T-helper 2 cell (primary cell): ENCODE results near the gene ZBTB46.
"Not testable (repeated sequence)": the region's sequence is repeated elsewhere in the genome, so short reads cannot be mapped to it uniquely, and the experiment has no call there.

ENCODE experiments used
- DNase-seq, 5 experiments: peaks; one replicate each; pipeline versions ENCODE4 v3.0.0 to v3.0.0-alpha.2; 2012 to 2022
- total RNA-seq, 2 donors: gene quantifications; one replicate each; lab custom pipeline; 2026; lab: John Stamatoyannopoulos, UW

The ZBTB46 gene, protein sequence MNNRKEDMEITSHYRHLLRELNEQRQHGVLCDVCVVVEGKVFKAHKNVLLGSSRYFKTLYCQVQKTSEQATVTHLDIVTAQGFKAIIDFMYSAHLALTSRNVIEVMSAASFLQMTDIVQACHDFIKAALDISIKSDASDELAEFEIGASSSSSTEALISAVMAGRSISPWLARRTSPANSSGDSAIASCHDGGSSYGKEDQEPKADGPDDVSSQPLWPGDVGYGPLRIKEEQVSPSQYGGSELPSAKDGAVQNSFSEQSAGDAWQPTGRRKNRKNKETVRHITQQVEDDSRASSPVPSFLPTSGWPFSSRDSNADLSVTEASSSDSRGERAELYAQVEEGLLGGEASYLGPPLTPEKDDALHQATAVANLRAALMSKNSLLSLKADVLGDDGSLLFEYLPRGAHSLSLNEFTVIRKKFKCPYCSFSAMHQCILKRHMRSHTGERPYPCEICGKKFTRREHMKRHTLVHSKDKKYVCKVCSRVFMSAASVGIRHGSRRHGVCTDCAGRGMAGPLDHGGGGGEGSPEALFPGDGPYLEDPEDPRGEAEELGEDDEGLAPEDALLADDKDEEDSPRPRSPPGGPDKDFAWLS
- total RNA-seq = 0.74 to 1.9 reads per million in 2 donors

DNA sequence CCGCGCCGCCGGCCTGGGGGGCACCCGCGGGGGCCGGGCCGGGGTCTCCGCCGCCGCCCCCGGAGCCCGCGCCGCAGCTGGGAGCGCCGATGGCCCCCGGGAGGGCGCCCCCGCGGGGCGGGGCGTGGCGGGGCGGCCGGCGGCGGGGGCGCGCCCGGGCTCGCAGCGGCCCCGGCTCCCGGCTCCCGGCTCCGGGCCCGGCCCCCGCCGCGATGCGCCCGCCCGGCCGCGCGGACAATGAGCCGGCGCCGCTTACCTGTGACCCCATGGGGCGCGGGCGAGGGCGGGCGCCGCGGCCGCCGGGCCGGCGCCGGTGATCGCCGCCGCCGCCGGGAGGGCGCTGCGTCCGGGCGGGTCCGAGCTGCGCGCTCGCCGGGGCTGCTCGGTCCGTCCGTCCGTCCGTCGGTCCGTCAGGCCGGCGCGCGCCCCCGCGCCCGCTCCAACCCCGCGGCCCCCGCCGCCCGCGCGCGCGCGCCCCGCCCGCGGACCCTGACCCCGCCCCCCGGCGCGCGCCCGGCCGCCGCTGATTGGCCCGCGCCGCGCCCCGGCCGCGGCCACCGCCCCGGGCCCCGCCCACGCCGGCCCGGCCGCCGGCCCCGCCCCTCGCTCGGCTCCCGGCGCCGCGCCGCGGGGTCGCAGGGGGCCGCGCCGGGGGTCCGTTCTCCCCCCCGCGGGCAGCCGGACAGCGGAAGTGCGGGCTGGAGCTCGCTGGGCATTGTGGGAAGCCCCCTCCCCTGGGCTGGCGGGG lies at the start of gene ZBTB46:
ZBTB46 (minus strand) TSS at position 424 of the 748 bp plus-strand sequence. CDS start 40,507 bp downstream, outside the sequence.
- DNase-seq = peak in 1 of 5 experiments; percentile 69

DNA sequence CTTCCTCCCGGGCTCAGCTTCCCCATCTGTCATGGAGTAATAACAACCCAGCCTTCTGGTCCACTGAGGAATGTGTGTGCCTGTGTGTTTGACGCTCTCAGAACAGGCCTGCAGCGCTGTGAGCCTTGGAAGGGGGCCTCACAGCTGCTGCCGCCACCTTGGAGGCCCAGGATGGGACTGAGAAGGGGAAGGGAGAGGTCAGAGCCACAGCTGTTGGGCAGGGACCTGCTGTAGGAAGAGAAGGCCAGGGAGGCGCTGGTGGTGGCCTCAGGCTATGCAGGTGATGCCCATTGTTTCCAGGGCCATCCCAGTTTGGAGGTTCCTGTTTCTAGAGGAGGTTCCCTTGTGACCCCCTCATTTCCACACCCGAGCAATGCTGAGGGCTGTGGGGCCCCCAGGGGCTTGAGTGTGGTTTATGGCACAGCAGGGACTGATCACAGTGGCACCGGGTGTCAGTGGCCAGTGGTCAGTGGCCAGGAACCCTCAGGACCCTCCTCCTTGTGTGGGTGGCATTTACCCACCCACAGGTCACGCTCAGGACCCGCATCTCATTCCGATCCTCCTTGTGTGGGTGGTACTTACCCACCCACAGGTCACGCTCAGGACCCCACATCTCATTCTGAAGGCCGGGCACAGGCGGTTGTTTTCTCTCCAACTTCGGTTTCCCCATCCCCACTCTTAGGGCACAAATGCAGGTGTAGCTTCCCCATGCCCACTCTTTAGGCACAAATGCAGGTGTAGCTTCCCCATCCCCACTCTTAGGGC lies 48.0 kb upstream of the ZBTB46 start:
- no peak for DNase-seq

DNA sequence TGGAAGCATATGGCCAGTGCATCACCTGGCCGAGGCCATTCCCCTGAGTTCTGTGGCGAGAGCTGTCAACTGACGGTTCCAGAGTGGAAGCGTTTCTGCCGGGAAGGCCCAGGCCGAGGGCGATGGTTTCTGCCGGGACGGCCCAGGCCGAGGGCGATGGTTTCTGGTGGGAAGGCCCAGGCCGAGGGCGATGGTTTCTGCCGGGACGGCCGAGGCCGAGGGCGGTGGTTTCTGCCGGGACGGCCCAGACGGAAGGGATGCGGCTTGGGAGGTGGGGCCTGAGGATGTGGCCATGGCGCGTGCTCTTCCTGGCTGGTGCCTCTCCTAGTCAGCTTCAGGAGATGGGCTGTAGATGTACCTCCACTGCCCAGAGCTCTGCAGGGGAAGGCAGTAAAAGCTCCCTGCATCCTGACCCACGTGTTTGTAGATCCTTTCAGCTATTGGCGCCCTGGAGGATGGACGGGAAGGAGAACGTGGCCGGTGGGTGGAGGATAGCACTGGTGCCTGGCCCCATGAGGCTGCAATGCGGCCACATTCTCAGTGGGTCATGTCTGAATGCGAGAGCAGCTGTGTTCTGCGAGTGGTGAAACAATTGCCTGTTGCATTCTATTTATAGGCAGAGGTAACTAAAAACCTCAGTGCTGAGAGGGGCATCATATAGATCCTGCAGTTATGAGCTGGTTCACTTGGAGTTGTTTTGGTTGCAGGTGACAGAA lies 46.8 kb upstream of the ZBTB46 start:
- DNase-seq = no peak

DNA sequence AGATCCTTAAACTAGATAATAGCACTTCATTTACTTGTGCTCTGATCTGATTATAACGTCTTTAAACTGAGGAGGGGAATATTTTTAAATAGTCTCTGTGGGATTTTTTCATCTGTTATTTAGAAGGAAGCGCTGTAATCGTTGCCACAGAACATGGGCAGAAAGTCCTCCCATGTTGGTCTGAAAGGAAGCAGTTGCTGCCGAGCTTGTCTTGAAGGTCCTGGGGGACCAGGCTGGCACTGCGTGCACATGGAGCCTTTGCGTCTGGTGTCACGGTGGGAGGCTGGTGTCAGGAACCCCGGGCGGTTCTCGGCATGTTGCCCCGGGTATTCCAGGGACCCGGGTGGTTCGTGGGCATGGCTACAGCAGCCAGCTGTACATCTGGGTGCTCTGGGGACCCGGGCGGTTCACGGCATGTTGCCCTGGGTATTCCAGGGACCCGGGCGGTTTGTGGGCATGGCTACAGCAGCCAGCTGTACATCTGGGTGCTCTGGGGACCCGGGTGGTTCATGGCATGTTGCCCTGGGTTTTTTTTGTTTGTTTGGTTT lies 45.5 kb upstream of the ZBTB46 start:
- no peak for DNase-seq

DNA sequence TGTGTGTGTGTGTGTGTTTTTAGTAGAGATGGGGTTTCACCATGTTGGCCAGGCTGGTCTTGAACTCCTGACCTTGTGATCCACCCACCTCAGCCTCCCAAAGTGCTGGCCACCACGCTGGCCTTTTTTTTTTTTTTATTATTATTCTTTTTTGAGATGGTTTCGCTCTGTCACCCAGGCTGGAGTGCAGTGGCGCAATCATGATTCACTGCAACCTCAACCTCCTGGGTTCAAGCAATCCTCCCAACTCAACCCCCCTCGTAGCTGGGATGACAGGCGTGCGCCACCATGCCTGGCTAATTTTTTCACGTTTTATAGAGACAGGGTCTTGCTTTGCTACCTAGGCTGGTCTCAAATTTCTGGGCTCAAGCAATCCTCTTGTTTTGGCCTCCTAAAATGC lies 43.2 kb upstream of the ZBTB46 start:
- DNase-seq = not testable (repeated sequence)

DNA sequence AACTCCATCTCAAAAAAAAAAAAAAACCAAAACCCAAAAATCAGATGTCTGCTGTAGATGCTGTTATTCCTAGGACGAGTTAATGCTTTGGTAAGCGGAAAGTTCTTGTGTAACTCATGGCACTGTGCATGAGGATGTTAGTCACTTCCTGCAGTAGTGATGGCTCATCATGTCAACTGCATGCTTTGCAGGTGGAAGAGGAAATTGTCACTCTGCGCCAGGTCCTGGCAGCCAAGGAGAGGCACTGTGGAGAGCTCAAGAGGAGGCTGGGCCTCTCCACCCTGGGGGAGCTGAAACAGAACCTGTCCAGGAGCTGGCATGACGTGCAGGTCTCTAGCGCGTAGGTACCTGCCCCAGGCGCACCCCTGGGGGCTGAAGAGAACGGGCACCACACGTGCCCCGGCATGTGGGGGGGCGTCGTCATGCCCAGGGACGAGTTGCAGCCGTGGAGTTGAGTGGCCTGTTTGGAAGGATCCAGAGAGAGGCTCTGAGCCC lies 42.5 kb upstream of the ZBTB46 start:
- DNase-seq = peak in 1 of 5 experiments; percentile 76

DNA sequence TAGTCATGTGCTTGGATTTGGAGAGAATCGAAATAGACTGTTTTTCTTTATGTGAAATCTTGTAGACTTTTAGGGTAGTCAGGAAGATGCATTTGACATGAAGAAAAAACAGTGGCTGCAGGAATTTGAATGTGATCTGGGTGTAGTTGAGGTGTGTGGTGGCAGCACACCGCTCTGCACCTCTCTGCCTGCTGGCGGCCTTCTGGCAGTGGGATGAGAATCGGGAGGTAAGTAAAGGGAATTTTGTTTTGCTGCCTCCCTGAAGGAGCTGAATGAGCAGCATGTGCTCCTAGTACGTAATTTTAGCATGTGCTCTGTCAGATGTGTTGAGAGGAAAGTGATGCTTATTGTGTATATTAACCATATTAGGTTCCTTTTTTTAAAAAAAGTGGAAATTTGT lies 37.2 kb upstream of the ZBTB46 start:
- DNase-seq = no peak

DNA sequence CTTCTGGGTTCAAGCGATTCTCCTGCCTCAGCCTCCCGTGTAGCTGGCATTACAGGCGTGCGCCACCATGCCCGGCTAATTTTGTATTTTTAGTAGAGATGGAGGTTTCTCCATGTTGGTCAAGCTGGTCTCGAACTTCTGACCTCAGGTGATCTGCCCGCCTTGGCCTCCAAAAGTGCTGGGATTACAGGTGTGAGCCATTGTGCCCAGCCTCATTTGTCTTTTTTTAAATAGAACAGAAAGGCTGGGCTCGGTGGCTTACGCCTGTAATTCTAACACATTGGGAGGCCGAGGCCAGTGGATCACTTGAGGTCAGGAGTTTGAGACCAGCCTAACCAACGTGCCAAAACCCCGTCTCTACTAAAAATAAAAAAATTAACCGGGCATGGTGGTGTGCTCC lies 36.0 kb upstream of the ZBTB46 start:
- DNase-seq = not testable (repeated sequence)

DNA sequence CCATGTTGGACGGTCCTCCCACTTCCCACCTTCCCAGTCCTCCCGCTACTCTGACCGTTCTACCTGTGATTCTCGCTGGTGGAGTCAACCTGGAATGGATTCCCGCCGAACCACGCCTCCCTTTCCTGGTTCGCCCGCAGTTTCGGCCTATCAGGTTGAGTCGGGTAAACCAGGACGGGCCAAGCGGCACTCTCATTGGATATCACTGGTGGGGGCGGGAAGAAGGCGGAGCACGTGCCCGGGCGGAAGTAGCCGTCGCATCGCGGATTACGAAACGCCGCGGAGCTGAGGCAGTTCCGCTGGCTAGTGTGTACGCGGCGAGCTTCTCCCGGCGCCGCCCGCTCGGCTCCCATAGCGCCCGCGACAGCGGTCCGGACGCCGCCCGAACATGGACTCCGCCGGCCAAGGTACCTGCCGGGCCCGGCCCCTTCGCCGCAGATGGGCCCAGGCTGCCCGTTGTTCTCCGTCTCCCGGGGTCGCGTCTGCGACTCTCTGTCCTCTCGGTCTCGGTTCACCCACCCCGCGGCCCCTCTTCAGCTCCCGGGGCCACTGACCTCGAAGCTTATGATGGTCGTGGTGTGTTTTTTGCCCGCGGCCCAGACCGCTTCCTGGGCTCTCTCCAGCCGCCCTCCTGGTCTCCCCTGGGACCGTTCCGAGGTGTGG lies 34.0 kb upstream of the ZBTB46 start, which contains the start of gene TPD52L2:
TPD52L2 (plus strand) TSS at position 293 of the 663 bp plus-strand sequence; CDS start at position 389, 96 bp downstream.
- peak; percentile 90 to 99 (median 97) for DNase-seq

DNA sequence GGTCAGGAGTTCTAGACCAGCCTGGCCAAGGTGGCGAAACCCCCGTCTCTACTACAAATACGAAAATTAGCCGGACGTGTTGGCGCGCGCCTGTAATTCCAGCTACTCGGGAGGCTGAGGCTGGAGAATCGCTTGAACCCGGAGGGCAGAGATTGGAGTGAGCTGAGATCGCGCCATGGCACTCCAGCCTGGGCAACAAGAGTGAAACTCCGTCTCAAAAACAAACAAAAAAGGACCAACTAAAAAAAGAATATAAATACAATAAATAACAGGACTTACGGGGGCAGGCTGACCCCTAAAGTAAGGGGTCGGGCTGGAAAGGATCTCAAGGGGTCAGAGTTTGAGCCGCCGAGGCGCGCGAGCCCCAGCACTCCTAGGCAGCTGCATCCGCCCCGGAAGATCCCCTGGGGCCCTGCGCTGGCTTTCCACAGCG lies 33.5 kb upstream of the ZBTB46 start:
- no peak for DNase-seq

DNA sequence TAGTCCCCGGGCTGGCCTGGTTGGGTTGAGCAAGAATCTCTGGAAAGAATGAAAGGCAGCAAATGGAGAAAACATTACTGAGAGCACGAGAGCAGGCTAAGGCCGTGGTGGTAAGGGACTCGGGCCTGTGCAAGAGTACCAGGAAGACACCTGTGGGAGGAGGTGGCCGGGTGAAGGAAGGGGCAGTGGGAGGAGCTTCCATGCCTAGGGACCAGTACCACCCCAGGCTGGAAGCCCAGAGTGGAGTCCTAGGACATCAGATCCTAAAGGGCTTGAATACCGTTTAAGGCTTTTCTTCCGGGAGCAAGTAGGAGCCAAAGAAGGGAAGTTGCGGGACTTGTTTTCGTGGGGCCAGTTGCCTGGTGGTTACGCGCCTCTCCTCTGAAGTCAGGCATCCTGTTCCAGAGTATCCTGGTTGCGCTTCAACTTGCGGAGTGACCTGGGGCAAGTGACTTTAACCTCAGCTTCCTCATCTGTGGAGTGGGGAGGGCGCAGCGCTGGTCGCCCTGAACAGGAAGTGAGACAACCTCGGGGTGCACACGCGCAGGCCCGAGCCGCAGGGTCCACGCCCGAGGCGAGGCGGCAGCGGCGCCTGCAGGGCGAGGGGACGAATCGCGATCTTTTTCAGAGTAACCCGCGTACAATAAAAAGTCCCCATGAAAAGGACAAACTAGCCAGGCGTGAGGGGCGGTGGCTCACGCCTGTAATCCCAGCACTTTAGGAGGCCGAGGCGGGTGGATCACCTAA lies 32.9 kb upstream of the ZBTB46 start:
- DNase-seq = peak; percentile 44 to 92 (median 67)

DNA sequence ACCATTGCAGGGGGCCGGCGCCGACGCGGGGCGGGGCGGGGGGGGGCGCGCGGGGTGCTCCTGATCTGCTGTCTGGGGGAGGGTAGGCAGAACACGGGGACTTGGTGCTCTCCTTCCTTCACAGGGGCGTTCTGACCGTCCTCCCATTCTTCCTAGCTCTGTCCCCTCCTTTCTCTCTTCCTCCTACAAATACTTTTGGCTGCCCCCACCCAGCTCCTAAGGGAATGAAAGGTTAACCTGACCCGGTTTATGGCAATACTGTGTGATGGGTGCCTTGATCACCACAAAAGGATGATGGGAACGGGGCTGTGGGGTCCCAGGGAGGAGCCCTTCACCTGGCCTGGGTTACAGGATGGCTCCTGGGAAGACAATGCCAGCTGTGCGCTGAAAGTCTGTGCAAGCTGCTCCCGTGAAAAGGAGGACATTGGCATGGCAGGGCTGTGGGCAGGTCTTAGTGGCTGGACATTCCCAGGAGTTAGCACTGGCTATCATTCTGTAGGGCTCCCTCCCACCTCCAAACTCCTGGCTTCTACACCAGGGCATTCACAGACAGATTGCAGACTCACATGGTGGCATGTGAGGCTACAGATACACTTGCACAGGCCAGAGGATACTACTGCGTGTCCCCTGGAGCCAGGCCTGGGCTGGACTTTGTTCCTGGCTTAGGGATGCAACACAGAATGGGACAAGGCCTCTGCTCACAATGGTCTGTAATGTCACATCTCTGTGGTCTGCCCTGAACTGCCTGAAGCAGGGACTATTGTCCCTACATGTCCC lies 32.1 kb upstream of the ZBTB46 start:
- DNase-seq = no peak

DNA sequence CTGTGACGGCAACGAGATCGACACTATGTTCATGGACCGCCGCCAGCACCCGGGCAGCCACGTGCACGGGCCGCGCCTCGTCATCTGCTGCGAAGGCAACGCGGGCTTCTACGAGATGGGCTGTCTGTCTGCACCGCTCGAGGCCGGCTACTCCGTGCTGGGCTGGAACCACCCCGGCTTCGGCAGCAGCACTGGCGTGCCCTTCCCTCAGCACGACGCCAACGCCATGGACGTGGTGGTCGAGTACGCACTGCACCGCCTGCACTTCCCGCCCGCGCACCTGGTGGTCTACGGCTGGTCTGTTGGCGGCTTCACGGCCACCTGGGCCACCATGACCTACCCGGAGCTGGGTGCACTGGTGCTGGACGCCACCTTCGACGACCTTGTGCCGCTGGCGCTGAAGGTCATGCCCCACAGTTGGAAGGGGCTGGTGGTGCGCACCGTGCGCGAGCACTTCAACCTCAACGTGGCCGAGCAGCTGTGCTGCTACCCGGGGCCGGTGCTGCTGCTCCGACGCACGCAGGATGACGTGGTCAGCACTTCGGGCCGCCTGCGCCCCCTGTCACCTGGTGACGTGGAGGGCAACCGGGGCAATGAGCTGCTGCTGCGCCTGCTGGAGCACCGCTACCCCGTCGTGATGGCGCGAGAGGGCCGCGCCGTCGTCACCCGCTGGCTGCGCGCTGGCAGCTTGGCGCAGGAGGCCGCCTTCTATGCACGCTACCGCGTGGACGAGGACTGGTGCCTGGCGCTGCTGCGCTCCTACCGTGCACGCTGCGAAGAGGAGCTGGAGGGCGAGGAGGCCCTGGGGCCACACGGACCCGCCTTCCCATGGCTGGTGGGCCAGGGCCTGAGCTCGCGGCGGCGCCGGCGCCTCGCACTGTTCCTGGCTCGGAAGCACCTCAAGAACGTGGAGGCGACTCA lies 31.2 kb upstream of the ZBTB46 start:
- DNase-seq = no peak

DNA sequence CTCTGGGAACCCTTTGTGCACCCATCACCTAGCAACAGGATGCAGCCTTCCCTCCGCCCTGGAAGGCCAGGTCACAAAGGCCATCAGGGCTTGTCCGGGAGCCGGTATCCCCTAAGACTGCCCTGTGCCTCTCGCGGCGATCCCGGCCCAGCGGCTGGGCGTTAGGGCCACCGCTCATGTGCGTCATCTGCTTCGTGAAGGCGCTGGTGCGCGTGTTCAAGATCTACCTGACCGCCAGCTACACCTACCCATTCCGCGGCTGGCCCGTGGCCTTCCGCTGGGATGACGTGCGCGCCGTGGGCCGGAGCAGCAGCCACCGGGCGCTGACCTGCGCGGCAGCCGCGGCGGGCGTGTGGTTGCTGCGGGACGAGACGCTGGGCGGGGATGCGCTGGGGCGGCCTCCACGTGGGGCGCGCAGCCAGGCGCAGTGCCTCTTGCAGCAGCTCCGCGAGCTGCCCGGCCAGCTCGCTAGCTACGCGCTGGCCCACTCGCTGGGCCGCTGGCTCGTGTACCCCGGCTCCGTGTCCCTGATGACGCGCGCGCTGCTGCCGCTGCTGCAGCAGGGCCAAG lies 30.4 kb upstream of the ZBTB46 start, which contains the start of gene ABHD16B:
ABHD16B (plus strand) TSS at position 134 of the 570 bp plus-strand sequence; CDS start at position 177, 43 bp downstream.
- no peak for DNase-seq

DNA sequence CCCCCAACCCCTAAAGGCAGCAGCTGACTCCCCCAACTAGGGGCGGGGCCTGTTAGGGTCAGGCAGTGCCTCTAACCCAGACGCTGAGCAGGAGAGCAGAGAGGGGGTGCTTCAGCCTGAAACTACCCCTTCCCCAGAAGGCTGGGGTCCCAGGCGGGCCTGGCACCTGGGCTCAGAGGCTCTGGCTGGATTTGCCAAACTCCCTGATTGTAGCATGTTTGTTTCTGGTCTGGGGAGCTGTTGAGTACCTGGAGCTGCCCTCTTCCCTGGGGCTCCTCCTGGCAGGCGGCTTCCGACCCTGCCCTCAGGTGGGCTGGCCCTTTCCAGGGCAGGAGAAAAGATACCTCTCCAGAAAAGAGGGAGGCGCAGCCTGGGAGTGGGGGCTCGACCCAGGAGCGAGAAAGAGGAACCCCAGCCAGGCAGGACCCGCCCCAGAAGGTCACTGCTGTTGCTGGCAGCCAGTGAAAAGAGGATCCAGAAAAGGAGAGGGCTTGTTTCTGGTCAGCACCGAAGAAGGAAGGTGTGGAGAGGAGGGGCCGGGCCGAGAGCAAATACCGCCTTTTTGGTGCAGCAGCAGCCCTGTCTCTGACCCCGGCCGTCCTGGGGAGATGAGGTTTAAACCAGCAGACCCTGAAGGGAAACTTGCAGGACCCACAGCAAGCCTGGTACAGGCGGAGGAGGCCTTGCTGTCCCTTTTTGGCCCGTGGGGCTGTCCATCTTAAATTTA lies 29.4 kb upstream of the ZBTB46 start:
- DNase-seq = no peak

DNA sequence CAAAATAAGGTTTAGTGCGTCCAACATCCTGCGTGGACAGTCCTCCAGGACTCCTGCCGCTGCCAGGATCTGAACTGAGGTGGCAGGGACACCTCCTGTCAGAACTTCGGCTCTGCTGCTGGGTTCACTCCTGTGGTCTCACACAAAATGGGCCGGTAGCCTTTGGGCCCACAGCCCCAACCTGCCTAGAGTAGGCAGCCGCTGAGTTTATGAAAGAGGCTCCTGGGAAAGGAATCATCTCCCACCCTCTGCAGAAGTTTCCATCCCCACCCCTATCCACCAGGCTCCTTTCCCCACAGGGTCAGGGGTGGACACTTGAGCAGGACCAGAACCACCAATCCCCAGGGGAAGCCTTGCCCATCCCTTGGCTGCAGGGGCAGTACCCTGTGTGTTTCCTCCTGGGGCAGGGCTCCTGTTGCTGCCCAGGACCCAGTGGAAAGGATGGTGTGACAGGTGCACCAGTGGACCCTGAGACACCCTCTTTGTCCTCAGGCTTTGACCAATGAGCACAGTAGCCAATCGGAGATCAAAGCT lies 28.2 kb upstream of the ZBTB46 start:
- no peak for DNase-seq
